ENCODE measurements around the gene LY6G6C. TPM values are rescaled to one million over a fixed set of nuclear protein-coding genes. Genes with fewer than 3 reads are reported as not detected.

Gene LY6G6C
- not detected for total RNA-seq

- no peak for DNase-seq (ENCODE audit: low spot score in 2 of 2)
- no peak for FAIRE-seq
Observed at GRCh38 chr6:31721351-31722020, at the start of gene LY6G6C. TSS of gene LY6G6C (minus strand) at chr6:31721746. CDS start at chr6:31721679, 67 bp downstream.

GRCh38 chr6:31770860-31771259 is 49.3 kb upstream of the LY6G6C start:
- no peak for DNase-seq (ENCODE audit: low spot score in 2 of 2)
- no peak for FAIRE-seq

- DNase-seq (ENCODE audit: low spot score in 2 of 2) (peak in 1 of 2 donors; percentile 65), FAIRE-seq (no peak)
Observed at GRCh38 chr6:31769684-31770371, 48.3 kb upstream of the LY6G6C start.

- DNase-seq (ENCODE audit: low spot score in 2 of 2), result no peak
- no peak for FAIRE-seq
Observed at GRCh38 chr6:31768363-31769257, 47.1 kb upstream of the LY6G6C start.

- DNase-seq (ENCODE audit: low spot score in 2 of 2), result no peak
- FAIRE-seq, result no peak
Observed at GRCh38 chr6:31767096-31767645, 45.6 kb upstream of the LY6G6C start.

GRCh38 chr6:31765910-31766794 is 44.6 kb upstream of the LY6G6C start:
- DNase-seq (ENCODE audit: low spot score in 2 of 2) (no peak), FAIRE-seq (no peak)

GRCh38 chr6:31765559-31765909 is 44.0 kb upstream of the LY6G6C start:
- DNase-seq (ENCODE audit: low spot score in 2 of 2), result no peak
- FAIRE-seq, result no peak

GRCh38 chr6:31764198-31764597 is 42.7 kb upstream of the LY6G6C start:
- no peak for DNase-seq (ENCODE audit: low spot score in 2 of 2)
- no peak for FAIRE-seq

GRCh38 chr6:31763619-31763940 is 42.0 kb upstream of the LY6G6C start:
- DNase-seq (ENCODE audit: low spot score in 2 of 2), result peak in 1 of 2 donors; percentile 62
- no peak for FAIRE-seq

GRCh38 chr6:31762878-31763618 is 41.5 kb upstream of the LY6G6C start:
- FAIRE-seq, result no peak
- DNase-seq (ENCODE audit: low spot score in 2 of 2), result no peak

GRCh38 chr6:31762356-31762755 is 40.8 kb upstream of the LY6G6C start, which contains the start of gene SAPCD1:
TSS of gene SAPCD1 (plus strand) at chr6:31762656. CDS start at chr6:31763055, 399 bp downstream.
- FAIRE-seq, result no peak
- no peak for DNase-seq (ENCODE audit: low spot score in 2 of 2)

GRCh38 chr6:31761343-31761742 is 39.8 kb upstream of the LY6G6C start:
- FAIRE-seq (no peak), DNase-seq (ENCODE audit: low spot score in 2 of 2) (no peak)

GRCh38 chr6:31760790-31761189 is 39.2 kb upstream of the LY6G6C start:
- DNase-seq (ENCODE audit: low spot score in 2 of 2) (no peak), FAIRE-seq (no peak)

- FAIRE-seq (no peak), DNase-seq (ENCODE audit: low spot score in 2 of 2) (no peak)
Observed at GRCh38 chr6:31758281-31758680, 36.7 kb upstream of the LY6G6C start.

- no peak for FAIRE-seq
- DNase-seq (ENCODE audit: low spot score in 2 of 2), result no peak
Observed at GRCh38 chr6:31752739-31753319, 31.3 kb upstream of the LY6G6C start.

GRCh38 chr6:31750411-31751022 is 29.0 kb upstream of the LY6G6C start:
- DNase-seq (ENCODE audit: low spot score in 2 of 2) (no peak), FAIRE-seq (no peak)

GRCh38 chr6:31749301-31750036 is 27.9 kb upstream of the LY6G6C start:
- no peak for DNase-seq (ENCODE audit: low spot score in 2 of 2)
- no peak for FAIRE-seq

- FAIRE-seq (no peak), DNase-seq (ENCODE audit: low spot score in 2 of 2) (no peak)
Observed at GRCh38 chr6:31744422-31744821, 22.9 kb upstream of the LY6G6C start.
